ENCODE results near the gene ZNF385B.

- TF ChIP-seq FOXM1 (IDR thresholded peaks at IDR 0.05; ENCODE audit: low read depth, low read length), result no peak
- no peak for TF ChIP-seq BACH1 (IDR thresholded peaks at IDR 0.05; ENCODE audit: borderline replicate concordance)
- peak; percentile 47 to 65 (median 48); a peak in 5 of 6 replicates for TF ChIP-seq CTCF (IDR thresholded peaks at IDR 0.05 in 2 of 3, conservative IDR thresholded peaks at IDR 0.05 in 1 of 3; ENCODE audit: control insufficient read depth in 2 of 3, extremely low read depth in 1 of 3, insufficient read depth in 1 of 3, low read depth in 3 of 3, low read length in 3 of 3)
- TF ChIP-seq BRCA1 (IDR thresholded peaks at IDR 0.05; ENCODE audit: low read depth, low read length), result no peak
- TF ChIP-seq CEBPB (IDR thresholded peaks at IDR 0.05; ENCODE audit: borderline replicate concordance in 1 of 2, low read depth in 2 of 2, low read length in 2 of 2), result no peak
- TF ChIP-seq MYC (IDR thresholded peaks at IDR 0.05; ENCODE audit: insufficient read depth, insufficient read length, insufficient replicate concordance, low read length, severe bottlenecking), result no peak
These were observed 420.7 kb downstream of the ZNF385B start for GRCh38 chr2:179440642-179441251.
